Measurements from ENCODE around the gene ACVR1C.

GRCh38 chr2:157657858-157658257, 29.2 kb upstream of the ACVR1C start:
- TF ChIP-seq CTCF (IDR thresholded peaks at IDR 0.05; ENCODE audit: insufficient read depth, low read depth, low read length) (no peak), EZH2 (IDR thresholded peaks at IDR 0.05; ENCODE audit: insufficient read depth, low read length) (no peak)
